Liver (tissue), 9 donors: ENCODE data around the gene CABLES1. TPM values are rescaled to one million over a fixed set of nuclear protein-coding genes. Genes with fewer than 3 reads are reported as not detected.

Source experiments
- DNase-seq: peaks from one replicate; pipeline ENCODE4 v3.0.0-alpha.2; 2017; ENCODE audit warnings: low spot score
- H3K27ac ChIP-seq, 2 donors: one replicate each; pipeline ENCODE4 v1.7.0; 2013; ENCODE audit warnings: inconsistent platforms in 2 of 2, low read length in 2 of 2, control low read depth in 1 of 2, low read depth in 1 of 2, mild to moderate bottlenecking in 1 of 2
- H3K27me3 ChIP-seq, 4 donors: one replicate each; pipeline versions ENCODE4 v1.6.1 to v1.7.0; 2013; ENCODE audit warnings: low read length in 3 of 4, inconsistent platforms in 1 of 4, mild to moderate bottlenecking in 1 of 4, moderate library complexity in 1 of 4; ENCODE audit not compliant: control insufficient read depth in 4 of 4, insufficient read depth in 4 of 4
- H3K36me3 ChIP-seq, 4 donors: one replicate each; pipeline versions ENCODE4 v1.6.1 to v1.7.0; 2013; ENCODE audit warnings: low read length in 3 of 4, mild to moderate bottlenecking in 3 of 4, low read depth in 1 of 4, moderate library complexity in 1 of 4; ENCODE audit not compliant: control insufficient read depth in 4 of 4, insufficient read depth in 3 of 4
- H3K4me1 ChIP-seq, 4 donors: one replicate each; pipeline versions ENCODE4 v1.6.1 to v1.7.0; 2013; ENCODE audit warnings: low read length in 3 of 4, mild to moderate bottlenecking in 3 of 4, moderate library complexity in 1 of 4; ENCODE audit not compliant: control insufficient read depth in 4 of 4, insufficient read depth in 4 of 4
- H3K4me3 ChIP-seq, 3 donors: one replicate each; pipeline versions ENCODE4 v1.6.1 to v1.7.0; 2013; ENCODE audit warnings: low read length in 3 of 3, control low read depth in 1 of 3, low read depth in 1 of 3, mild to moderate bottlenecking in 1 of 3
- H3K9ac ChIP-seq, 2 donors: one replicate each; pipeline ENCODE4 v1.7.0; 2013; ENCODE audit warnings: low read length in 2 of 2, mild to moderate bottlenecking in 2 of 2, moderate library complexity in 2 of 2, control low read depth in 1 of 2, low read depth in 1 of 2
- H3K9me3 ChIP-seq, 4 donors: one replicate each; pipeline versions ENCODE4 v1.6.1 to v1.7.0; 2013; ENCODE audit warnings: low read length in 3 of 4; ENCODE audit not compliant: control insufficient read depth in 4 of 4
- EGR1 ChIP-seq, 2 donors: IDR thresholded peaks; 2 replicates each; pipeline ENCODE4 v1.6.1; 2016 to 2018; ENCODE audit warnings: antibody characterized with exemption in 2 of 2, low read depth in 2 of 2
- FOXA1 ChIP-seq: IDR thresholded peaks from 2 replicates; pipeline ENCODE4 v1.6.1; 2016; ENCODE audit warnings: antibody characterized with exemption
- FOXA2 ChIP-seq: IDR thresholded peaks from 2 replicates; pipeline ENCODE4 v1.6.1; 2016; ENCODE audit warnings: antibody characterized with exemption
- GABPA ChIP-seq, 2 donors: IDR thresholded peaks in 1 of 2; conservative IDR thresholded peaks in 1 of 2; 2 replicates each; pipeline ENCODE4 v1.6.1; 2016; ENCODE audit warnings: antibody characterized with exemption in 2 of 2, mild to moderate bottlenecking in 1 of 2, moderate library complexity in 1 of 2
- HNF4A ChIP-seq, 2 donors: conservative IDR thresholded peaks; 2 replicates each; pipeline ENCODE4 v1.6.1; 2016; ENCODE audit warnings: antibody characterized with exemption in 2 of 2, mild to moderate bottlenecking in 2 of 2
- HNF4G ChIP-seq: IDR thresholded peaks from 2 replicates; pipeline ENCODE4 v1.6.1; 2016; ENCODE audit warnings: antibody characterized with exemption
- JUND ChIP-seq, 2 donors: IDR thresholded peaks; 2 replicates each; pipeline ENCODE4 v1.6.1; 2016; ENCODE audit warnings: antibody characterized with exemption in 2 of 2
- NR2F2 ChIP-seq: IDR thresholded peaks from 2 replicates; pipeline ENCODE4 v1.6.1; 2016; ENCODE audit warnings: antibody characterized with exemption
- RAD21 ChIP-seq, 2 donors: IDR thresholded peaks; 2 replicates each; pipeline ENCODE4 v1.6.1; 2016; ENCODE audit warnings: antibody characterized with exemption in 2 of 2, mild to moderate bottlenecking in 2 of 2
- RXRA ChIP-seq, 2 donors: IDR thresholded peaks; 2 replicates each; pipeline ENCODE4 v1.6.1; 2017 to 2018; ENCODE audit warnings: antibody characterized with exemption in 2 of 2, mild to moderate bottlenecking in 1 of 2
- SP1 ChIP-seq: IDR thresholded peaks from 2 replicates; pipeline ENCODE4 v1.6.1; 2018; ENCODE audit warnings: antibody characterized with exemption, mild to moderate bottlenecking
- TAF1 ChIP-seq: conservative IDR thresholded peaks from 2 replicates; pipeline ENCODE4 v1.6.1; 2016; ENCODE audit warnings: antibody characterized with exemption, mild to moderate bottlenecking
- YY1 ChIP-seq: IDR thresholded peaks from 2 replicates; pipeline ENCODE4 v1.6.1; 2016; ENCODE audit warnings: antibody characterized with exemption, mild to moderate bottlenecking
- ZBTB33 ChIP-seq: IDR thresholded peaks from 2 replicates; pipeline ENCODE4 v1.6.1; 2016; ENCODE audit warnings: antibody characterized with exemption
- WGBS: extraction: QIAGEN DNeasy Blood & Tissue Kit; methylation state at CpG from one replicate; pipeline ENCODE4 v1.1.7; 2013; 5-methylcytosine and 5-hydroxymethylcytosine counted together
- polyA plus RNA-seq, 2 donors: library from polyadenylated mRNA; stranded (reverse) in 1 of 2; unstranded in 1 of 2; fragments of 200-250 nt in 1 of 2; fragments of >200 nt in 1 of 2; fragmentation: Nextera tagmentation in 1 of 2; extraction: Ambion mirVana in 1 of 2; gene quantifications; one replicate each; pipeline versions ENCODE4 v1.2.1 to v1.2.3, GENCODE V29; 2013 to 2015
- total RNA-seq, 2 donors: library from RNA; depleted of rRNA; stranded (reverse); fragments of >200 nt; gene quantifications; one replicate each; pipeline ENCODE4 v1.2.3, GENCODE V29; 2014
- TF ChIP-seq, protein P1 (sequence below): IDR thresholded peaks from 2 replicates; pipeline ENCODE4 v1.6.1; 2016; ENCODE audit warnings: antibody characterized with exemption
- TF ChIP-seq, protein P2 (sequence below): IDR thresholded peaks from 2 replicates; pipeline ENCODE4 v1.6.1; 2016; ENCODE audit warnings: antibody characterized with exemption
- TF ChIP-seq, protein P3 (sequence below): IDR thresholded peaks from 2 replicates; pipeline ENCODE4 v1.6.1; 2016; ENCODE audit warnings: antibody characterized with exemption, mild to moderate bottlenecking
- TF ChIP-seq, protein P4 (sequence below): fragments of 150-350 bp; IDR thresholded peaks from 2 replicates; pipeline ENCODE4 v1.5.1; 2017; ENCODE audit warnings: improper control_type of control experiment, low read depth, low read length; ENCODE audit not compliant: missing input control
- donor health status: healthy.
- donor health status: healthy.
- donor health status: healthy.
- donor health status: healthy.
- donor health status: healthy.

CABLES1 gene
- total and polyA plus RNA-seq, 4 donors: 3.3 to 8.9 (median 4.5) TPM

DNA sequence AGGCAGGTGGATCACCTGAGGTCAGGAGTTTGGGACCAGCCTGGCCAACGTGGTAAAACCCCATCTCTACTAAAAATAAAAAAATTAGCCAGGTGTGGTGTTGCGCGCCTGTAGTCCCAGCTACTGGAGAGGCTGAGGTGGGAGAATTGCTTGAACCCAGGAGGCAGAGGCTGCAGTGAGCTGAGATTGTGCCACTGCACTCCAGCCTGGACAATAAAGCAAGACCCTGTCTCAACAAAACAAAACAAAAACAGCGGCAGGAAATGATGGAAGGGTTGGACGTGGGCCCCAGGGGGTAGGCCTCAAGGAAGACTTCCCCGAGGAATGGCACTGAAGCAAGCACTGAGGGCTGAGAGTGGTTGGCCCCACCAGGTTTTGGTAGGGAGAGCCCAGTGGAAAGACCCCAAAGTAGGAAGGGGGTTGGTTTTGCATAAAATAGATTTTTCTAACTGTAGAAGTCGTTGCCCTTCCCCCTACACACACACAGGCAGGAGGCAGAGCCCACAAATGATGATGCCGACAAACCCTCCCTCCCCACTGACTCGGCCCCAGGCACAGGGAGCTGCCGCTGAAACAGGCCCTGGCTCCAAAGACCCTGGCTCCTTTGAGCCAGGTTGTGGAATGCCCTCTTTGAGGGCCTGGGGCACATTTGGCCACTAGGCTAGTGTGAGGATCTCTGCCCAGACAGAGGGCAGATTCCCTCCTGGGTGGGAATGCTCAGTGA is 104.8 kb downstream of the CABLES1 start:
- DNase-seq: no peak
- no peak overlapping the region for H3K9ac ChIP-seq
- no peak overlapping the region for H3K4me3 ChIP-seq
- H3K27me3 ChIP-seq: no peaks in the 10 kb centered on the region
- peaks cover 5 to 37% (median 26%) of the 10 kb centered on the region in 4 donors for H3K4me1 ChIP-seq
- no peak overlapping the region for H3K27ac ChIP-seq
- no peaks in the 10 kb centered on the region for H3K9me3 ChIP-seq
- WGBS: 94% methylated on average over 10 of the region's 10 CpGs
- TF ChIP-seq, protein P1, sequence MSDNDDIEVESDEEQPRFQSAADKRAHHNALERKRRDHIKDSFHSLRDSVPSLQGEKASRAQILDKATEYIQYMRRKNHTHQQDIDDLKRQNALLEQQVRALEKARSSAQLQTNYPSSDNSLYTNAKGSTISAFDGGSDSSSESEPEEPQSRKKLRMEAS: no peak
- TF ChIP-seq JUND (IDR thresholded peaks at IDR 0.05): no peak
- TF ChIP-seq GABPA (IDR thresholded peaks at IDR 0.05 in 1 of 2, conservative IDR thresholded peaks at IDR 0.05 in 1 of 2): no peak
- TF ChIP-seq FOXA2: no peak
- no peak for TF ChIP-seq HNF4A (conservative IDR thresholded peaks at IDR 0.05)
- TF ChIP-seq YY1: no peak
- TF ChIP-seq RXRA (IDR thresholded peaks at IDR 0.05): no peak
- no peak for TF ChIP-seq RAD21 (IDR thresholded peaks at IDR 0.05)
- TF ChIP-seq ZBTB33: no peak
- TF ChIP-seq SP1: no peak
- no peak for TF ChIP-seq HNF4G
- no peak for TF ChIP-seq NR2F2
- TF ChIP-seq, protein P2, sequence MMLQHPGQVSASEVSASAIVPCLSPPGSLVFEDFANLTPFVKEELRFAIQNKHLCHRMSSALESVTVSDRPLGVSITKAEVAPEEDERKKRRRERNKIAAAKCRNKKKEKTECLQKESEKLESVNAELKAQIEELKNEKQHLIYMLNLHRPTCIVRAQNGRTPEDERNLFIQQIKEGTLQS: no peak
- no peak for TF ChIP-seq EGR1 (IDR thresholded peaks at IDR 0.05; ENCODE audit: low read depth in 2 of 2)
- TF ChIP-seq, protein P3, sequence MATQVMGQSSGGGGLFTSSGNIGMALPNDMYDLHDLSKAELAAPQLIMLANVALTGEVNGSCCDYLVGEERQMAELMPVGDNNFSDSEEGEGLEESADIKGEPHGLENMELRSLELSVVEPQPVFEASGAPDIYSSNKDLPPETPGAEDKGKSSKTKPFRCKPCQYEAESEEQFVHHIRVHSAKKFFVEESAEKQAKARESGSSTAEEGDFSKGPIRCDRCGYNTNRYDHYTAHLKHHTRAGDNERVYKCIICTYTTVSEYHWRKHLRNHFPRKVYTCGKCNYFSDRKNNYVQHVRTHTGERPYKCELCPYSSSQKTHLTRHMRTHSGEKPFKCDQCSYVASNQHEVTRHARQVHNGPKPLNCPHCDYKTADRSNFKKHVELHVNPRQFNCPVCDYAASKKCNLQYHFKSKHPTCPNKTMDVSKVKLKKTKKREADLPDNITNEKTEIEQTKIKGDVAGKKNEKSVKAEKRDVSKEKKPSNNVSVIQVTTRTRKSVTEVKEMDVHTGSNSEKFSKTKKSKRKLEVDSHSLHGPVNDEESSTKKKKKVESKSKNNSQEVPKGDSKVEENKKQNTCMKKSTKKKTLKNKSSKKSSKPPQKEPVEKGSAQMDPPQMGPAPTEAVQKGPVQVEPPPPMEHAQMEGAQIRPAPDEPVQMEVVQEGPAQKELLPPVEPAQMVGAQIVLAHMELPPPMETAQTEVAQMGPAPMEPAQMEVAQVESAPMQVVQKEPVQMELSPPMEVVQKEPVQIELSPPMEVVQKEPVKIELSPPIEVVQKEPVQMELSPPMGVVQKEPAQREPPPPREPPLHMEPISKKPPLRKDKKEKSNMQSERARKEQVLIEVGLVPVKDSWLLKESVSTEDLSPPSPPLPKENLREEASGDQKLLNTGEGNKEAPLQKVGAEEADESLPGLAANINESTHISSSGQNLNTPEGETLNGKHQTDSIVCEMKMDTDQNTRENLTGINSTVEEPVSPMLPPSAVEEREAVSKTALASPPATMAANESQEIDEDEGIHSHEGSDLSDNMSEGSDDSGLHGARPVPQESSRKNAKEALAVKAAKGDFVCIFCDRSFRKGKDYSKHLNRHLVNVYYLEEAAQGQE: no peak
- TF ChIP-seq TAF1: no peak
- no peak for TF ChIP-seq FOXA1
- TF ChIP-seq, protein P4, sequence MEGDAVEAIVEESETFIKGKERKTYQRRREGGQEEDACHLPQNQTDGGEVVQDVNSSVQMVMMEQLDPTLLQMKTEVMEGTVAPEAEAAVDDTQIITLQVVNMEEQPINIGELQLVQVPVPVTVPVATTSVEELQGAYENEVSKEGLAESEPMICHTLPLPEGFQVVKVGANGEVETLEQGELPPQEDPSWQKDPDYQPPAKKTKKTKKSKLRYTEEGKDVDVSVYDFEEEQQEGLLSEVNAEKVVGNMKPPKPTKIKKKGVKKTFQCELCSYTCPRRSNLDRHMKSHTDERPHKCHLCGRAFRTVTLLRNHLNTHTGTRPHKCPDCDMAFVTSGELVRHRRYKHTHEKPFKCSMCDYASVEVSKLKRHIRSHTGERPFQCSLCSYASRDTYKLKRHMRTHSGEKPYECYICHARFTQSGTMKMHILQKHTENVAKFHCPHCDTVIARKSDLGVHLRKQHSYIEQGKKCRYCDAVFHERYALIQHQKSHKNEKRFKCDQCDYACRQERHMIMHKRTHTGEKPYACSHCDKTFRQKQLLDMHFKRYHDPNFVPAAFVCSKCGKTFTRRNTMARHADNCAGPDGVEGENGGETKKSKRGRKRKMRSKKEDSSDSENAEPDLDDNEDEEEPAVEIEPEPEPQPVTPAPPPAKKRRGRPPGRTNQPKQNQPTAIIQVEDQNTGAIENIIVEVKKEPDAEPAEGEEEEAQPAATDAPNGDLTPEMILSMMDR: no peak
- no peaks in the 10 kb centered on the region for H3K36me3 ChIP-seq
